Activated gamma-delta T cell (primary cell): Measurements from ENCODE around the gene ICAM4.
A peak's percentile ranks its signal among the peaks of the same experiment; 100 is the strongest.
"Not testable (repeated sequence)": the region's sequence is repeated elsewhere in the genome, so short reads cannot be mapped to it uniquely, and the experiment has no call there.

Experiments used
- DNase-seq: peaks from one replicate; lab custom pipeline; 2025; lab: John Stamatoyannopoulos, UW

The ICAM4 gene

DNA sequence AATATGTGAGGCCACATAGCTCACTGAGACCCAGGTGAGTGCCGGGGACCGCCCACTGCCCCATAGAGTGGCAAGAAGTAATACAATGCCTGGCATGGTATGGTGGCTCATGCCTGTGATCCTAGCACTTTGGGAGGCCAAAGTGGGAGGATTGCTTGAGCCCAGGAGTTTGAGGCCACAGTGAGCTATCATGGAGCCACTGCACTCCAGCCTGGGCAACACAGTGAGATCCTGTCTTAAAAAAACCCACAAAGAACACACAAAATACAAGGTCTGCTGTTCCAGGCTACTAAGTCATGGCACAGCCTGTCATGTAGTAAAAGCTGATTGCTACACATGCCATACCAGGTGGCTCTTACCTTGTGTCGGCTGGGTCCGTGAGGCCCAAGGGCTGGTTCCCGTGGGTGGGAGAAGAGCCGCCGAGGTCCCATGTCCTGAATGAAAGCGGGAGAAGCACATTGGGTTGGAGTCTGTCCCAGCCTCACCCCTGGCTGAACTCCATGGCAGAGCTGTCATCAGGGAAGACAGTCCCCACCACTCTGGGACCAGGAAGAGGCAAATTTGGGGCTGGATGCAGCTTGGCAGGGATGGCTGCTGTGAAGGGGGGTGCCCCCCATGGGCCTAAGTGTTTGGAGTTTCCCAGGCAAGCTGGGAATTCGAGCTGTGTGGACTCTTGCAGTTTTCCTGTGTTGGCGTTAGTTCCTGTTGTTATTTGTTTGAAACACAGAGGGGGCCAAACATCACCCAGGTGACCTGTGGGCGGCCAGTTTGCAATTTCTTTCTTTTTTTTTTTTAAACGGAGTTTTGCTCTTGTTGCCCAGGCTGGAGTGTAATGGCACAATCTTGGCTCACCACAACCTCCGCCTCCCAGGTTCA lies 32.3 kb downstream of the ICAM4 start:
- no peak for DNase-seq

DNA sequence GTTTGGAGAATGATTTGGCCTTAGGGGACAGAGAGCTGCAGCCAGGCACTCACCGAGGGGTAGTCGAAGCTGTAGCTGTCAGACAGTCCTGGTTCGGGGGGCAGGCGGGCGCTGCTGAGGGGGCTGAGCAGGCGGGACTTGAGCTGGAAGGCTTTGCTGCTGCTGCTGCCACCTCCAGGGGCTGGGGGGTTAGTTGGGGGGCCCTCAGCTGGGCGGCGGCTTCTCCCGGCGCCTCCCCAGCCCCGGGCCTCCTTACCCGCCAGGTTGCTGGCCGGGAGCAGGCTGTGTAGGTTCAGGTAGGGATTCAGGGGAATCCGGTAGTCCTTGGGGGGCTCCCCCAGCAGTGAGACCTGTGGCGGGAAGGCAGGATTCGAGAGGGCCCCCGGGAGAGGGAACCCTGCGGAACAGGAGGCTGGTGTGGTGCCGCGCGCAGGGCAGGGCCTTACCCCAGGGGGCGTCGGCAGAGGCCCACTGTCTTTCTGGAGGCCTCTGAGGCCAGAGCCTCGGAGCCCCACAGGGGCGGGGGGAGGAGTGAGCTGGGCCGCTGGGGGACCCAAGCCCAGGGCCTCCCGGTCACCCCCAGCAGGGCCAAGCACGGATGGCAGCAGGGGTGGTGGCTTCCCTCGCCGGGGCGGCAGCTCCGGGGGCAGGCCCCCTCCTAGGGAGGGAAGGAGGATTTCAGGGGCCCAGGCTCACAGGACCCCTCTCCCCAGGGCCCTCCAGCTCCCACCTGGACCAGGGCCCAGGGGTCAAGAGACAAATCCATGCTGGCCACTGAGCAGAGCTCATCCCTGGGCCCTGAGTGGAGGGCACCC lies 34.1 kb downstream of the ICAM4 start:
- no peak for DNase-seq

GRCh38 chr19:10321417-10321797 lies 34.7 kb downstream of the ICAM4 start:
- DNase-seq = no peak

GRCh38 chr19:10321874-10322835 lies 35.4 kb downstream of the ICAM4 start:
- no peak for DNase-seq

DNA sequence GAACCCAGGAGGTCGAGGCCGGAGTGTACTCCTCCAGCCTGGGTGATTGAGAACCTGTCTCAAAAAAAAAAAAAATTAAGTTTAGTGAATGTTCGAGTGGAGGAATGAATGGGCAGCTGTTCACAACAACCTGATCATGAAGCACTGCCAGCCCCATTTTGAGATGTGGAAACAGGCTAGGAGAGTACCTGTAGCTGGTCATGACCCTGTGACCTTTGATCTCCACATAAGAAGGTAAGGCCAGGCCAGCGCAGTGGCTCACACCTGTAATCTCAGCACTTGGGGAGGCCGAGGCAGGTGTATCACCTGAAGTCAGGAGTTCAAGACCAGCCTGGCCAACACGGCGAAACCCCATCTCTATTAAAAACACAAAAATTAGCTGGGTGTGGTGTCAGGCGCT lies 39.0 kb downstream of the ICAM4 start:
- DNase-seq = no peak

- no peak for DNase-seq
Observed at GRCh38 chr19:10327793-10328192, 41.0 kb downstream of the ICAM4 start.

DNA sequence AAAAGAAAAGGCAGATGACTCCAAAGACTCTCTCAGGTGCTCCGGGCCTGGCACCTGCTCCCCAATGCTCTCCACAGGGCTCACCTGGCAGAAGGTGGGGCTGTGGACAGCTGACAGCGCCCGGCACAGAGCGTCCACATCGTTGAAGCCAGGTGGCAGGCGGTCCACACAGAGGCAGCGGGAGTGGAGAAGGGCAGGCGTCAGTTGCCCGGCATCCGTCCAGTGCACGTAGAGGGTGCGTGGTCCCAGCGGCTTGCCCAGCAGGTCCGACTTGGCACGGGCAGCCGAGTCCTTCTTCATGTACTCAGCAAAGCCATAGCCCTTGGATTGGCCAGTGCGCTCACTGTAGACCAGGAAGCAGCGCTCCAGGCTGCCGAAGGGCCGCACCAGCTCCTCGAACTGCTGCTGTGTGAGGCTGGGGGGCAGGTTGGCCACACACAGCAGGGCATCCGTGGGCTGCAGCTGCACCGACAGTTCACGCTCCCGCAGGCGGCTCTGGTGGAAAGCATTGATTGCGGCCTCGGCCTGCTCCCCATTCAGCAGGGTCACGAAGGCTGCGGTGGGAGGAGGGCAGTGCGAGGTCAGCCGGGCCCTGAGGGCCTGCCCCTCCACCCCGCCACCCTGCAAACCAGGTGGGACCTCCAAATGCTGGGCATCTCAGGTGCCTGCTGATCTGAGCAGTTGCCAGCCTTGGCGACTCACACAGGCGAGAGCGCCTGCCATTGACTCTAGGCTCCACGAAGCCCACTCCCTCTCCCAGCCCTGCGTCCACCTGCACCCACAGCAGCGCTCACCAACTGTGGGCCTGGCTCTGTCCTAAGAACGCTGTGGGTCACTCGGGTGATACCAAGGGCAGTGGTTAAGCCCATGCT lies 42.0 kb downstream of the ICAM4 start:
- no peak for DNase-seq

DNA sequence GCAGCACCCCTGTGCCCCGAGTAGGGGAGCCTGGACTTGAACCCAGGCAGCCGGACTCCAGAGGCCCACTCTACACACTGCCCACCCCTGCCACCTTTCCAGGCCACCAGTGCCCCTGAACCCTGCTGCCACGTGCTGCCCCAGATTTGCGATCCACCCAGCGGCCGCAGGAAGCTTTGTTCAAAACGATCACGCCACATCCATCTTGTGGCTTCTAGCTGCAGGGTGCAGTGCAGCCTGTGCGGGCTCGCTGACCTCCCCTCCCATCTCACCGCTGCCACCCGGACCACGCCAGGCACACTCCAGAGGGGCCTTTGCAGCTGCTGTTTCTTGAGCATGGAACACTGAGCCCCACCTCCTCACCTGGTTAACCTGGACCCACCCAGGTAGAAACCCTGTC lies 42.8 kb downstream of the ICAM4 start:
- no peak for DNase-seq

GRCh38 chr19:10332158-10332964 lies 45.6 kb downstream of the ICAM4 start:
- DNase-seq = no peak

- DNase-seq = peak; percentile 94
Observed at GRCh38 chr19:10332965-10333757, 46.4 kb downstream of the ICAM4 start, which contains the start of gene RAVER1. Gene RAVER1 (minus strand): TSS chr19:10333529. CDS start chr19:10333507, 22 bp downstream.

DNA sequence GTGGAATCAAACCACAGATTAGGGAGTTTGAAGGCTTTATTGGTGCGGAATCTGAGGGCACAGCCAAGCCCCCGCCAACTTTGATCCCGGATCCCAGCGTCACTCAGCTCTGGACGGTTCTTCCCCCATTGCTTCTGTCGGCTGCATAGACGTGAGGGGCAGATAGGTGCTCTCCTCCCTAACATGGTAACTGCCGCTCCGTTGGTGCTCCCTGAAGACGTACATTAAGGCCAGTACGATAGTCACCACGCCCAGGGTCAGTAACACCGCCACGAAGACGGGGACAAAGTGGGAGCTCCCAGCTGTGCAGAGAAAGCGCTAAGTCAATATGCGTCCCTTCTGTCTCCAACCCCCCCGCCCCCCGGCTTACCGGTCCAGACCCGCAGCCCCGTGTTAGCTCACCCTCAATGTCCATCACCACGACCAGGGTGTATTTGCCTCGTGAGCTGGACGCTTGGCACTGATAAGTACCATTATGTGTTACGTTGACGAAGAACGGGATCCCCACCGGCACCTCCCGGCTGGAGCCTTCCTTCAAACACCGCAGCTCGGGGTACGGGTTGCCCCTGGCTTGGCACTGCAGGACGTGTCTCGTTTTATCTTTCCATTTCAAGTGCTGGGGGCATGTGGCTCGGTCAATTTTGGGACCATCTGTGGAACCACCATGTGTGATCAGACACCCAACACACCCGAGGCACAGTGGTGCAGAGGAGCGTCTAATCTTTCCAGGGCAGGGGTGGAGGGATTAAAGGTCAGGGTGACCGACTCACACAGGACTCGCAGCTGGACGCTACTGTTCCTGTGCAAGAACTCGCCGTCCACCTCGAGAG lies 47.2 kb downstream of the ICAM4 start:
- DNase-seq = no peak

- DNase-seq = no peak
Observed at GRCh38 chr19:10334588-10335351, 48.0 kb downstream of the ICAM4 start.

GRCh38 chr19:10335352-10335985 lies 48.7 kb downstream of the ICAM4 start:
- DNase-seq = no peak

- not testable (repeated sequence) for DNase-seq
Observed at GRCh38 chr19:10336725-10337124, 50.0 kb downstream of the ICAM4 start.
